Activated CD8-positive, alpha-beta memory T cell treated with anti-CD3 and anti-CD28 coated beads, Interleukin-2, amount 50 U/mL, for 1 hour (primary cell): Measurements from ENCODE around the gene TNFRSF25.
"Not testable (repeated sequence)": the region's sequence is repeated elsewhere in the genome, so short reads cannot be mapped to it uniquely, and the experiment has no call there.

Experiments used
- DNase-seq: peaks from one replicate; pipeline ENCODE4 v3.0.0-alpha.2; 2020; ENCODE audit errors: extremely low read depth

TNFRSF25 gene

DNA sequence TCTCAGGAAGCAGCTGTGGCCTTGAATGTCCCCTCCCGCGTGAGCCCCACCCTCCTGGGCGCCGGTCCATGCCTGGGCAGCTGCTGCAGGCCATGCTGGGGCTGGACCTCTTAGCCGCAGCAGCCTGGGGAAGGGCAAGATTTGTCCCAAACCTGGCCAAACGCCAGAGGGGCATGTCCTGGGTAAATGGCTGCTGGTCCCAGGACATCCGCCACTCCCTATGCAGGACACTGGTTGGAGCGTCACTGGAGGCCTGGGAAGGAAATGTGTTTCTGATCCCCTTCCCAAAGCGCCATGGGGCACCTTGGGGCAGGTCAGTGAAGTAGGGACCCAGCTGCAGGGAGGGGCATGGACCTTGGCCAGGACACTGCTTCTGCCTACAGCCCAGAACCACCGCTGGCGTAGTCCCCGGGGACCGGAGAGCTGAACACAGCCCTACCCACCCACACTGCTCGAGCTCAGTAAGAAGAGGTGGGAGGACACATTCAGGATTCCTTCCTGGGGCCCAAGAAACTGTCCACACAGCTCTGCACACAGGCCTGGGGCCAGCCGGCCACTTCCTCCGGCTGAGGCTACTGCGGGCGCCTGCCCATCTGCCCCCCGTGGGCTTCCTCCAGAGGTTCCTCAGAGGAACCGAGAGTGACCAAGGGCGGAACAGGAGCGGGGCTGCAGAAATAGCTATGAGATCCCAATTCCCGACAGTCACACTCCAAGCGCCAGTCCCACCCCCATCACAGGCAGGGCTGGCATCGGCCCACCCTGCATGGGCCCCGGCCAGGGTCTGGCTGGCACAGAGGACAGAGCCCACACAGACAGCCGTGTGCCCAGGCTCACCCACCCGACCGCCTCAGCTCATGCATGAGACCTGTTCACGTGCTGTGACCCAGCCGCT lies 36.3 kb upstream of the TNFRSF25 start:
- no peak for DNase-seq

- DNase-seq = no peak
Measured at GRCh38 chr1:6501279-6501813, 35.4 kb upstream of the TNFRSF25 start.

- DNase-seq = no peak
Measured at GRCh38 chr1:6500544-6501278, 34.7 kb upstream of the TNFRSF25 start.

DNA sequence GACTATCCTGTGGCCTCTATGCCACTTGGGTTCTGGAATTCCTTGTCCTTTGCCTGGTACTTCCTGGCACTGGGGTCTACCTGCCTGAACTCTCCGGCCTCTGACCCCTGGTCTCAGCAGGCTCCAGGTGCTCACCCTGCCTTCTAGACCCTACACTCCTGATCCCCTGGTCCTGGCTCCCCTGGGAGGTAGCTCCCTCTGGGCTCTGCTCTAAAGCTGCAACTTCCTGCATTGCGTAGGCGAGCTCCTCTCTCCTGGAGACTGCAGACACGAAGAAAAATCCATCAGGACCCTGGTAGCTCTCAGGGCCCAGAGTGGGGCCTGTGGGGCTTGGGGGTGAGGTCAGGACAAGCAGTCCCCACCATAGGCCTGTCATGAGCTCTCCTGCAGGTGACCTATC lies 33.3 kb upstream of the TNFRSF25 start:
- no peak for DNase-seq

- DNase-seq = no peak
Measured at GRCh38 chr1:6498576-6499111, 32.7 kb upstream of the TNFRSF25 start.

- no peak for DNase-seq
Measured at GRCh38 chr1:6497867-6498575, 32.0 kb upstream of the TNFRSF25 start.

- no peak for DNase-seq
Measured at GRCh38 chr1:6497215-6497866, 31.4 kb upstream of the TNFRSF25 start.

- no peak for DNase-seq
Measured at GRCh38 chr1:6496890-6497214, 30.9 kb upstream of the TNFRSF25 start.

DNA sequence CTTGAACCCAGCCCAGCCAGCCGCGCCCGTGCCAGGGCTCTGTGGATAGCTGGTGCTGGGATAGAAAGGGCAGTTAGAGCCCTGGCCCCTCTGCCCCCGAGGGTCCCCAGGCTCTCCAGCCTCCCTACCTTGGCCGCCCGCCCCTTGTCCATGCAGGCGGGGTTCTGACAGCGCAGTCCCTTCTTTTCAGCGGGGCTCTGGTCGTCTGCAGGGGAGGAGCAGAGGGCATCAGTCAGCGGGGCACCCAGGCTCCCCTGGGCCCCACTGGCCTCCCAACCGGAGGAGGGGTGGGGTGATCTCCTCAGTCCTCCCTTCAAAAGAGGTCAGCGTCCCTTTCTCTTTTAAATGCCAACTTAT lies 30.4 kb upstream of the TNFRSF25 start:
- no peak for DNase-seq

DNA sequence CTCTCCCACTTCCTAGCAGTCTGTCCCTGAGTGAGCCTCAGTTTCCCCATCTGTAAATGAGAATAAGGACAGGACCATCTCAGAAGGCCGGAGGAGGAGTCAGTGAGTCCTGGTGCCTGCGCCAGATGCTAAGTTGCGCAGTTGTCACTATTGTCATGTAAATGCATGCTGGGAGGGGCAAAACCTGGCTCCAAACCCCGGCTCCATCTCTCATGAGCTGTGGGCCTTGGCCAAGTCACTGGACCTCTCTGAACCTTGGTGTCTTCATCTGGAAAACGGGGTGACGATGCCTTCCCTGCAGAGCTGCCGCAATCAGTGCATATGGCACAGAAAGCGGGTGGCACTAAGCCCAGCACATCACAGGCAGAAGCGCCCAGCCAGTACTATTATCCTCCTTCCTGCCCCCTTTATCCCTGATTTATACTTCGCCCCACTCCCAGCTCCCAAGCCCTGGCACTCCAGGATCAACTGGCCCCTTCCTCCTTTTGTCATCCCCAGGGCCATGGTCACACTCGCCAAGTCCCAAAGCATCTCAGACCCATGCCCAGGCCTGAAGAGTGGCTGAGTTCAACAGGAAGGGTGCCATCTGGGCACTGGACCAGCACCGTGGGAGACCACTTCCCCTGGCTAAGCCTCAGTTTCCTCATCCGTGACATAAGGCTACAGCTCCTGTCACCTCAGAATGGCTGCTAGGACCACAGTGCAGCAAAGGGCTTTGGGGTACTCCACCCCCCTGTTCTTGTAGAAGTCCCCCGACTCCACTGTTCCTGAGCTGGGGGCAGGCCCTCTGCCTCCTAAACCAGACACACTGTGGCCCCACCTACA lies 29.8 kb upstream of the TNFRSF25 start:
- DNase-seq = no peak

- no peak for DNase-seq
Measured at GRCh38 chr1:6495041-6495441, 29.1 kb upstream of the TNFRSF25 start.

DNA sequence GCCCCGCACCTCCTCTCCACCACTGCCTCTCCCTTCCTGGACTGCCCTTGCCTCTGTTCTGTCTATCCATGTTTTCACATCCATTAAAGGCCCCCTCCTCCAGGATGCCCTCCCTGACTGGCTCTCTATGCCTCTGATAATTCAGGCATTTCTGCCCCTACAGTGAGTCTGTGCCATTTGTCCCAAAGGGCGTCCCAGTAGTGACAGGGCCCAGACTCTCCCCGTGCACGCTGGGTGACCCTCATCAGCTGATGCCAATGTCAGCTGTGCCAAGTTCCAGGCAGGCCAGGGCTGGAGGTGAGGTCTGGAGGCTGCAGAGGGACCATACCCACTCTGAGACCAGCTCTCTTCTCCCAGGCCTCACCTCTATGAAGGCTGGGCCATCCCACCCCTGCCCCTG lies 28.7 kb upstream of the TNFRSF25 start:
- DNase-seq = no peak

- DNase-seq = not testable (repeated sequence)
Measured at GRCh38 chr1:6493834-6494223, 27.9 kb upstream of the TNFRSF25 start.

DNA sequence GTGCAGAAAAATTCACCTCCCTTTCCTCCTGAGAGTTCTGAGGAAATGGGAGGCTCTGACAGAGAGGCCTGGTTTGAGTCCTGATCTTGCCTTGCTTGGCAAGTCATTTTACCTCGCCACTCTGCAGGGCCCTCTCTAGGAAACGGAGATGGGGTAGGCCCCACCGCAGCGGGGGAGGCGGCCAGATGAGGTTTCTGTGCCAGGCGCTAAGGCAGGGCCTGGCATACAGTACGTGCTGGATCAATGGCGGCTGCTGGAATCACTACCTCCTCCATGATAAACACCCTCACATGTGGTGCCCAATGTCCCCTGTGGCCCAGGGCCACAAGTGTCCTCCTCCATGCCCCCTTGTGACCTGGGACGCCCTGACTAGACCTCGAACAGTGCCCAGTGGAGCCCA lies 26.0 kb upstream of the TNFRSF25 start:
- DNase-seq = no peak

GRCh38 chr1:6491480-6491962 lies 25.5 kb upstream of the TNFRSF25 start, which contains the start of gene PLEKHG5:
Gene PLEKHG5, minus strand, starts transcription at chr1:6491667. Its CDS starts 14,096 bp downstream, at chr1:6477571.
- DNase-seq = no peak

DNA sequence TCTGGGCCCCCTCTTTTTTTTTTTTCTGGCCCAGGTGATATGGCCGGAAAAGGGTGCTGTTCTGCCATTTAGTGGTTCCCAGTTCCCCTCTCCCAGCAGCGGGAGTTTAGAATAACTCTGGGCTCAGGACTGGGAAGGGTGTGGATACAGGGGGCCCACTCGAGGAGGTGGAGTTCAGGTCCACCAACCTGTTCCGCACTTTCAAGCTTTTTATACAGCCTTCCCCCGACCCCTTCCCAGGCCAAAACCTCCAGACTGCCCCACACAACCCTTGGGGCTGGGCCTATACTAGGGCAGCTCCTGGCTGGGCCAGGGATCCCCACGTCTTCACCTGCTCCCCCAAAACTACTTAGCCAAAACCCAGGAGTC lies 25.1 kb upstream of the TNFRSF25 start:
- DNase-seq = no peak

- DNase-seq = no peak
Measured at GRCh38 chr1:6490181-6491080, 24.5 kb upstream of the TNFRSF25 start.

- DNase-seq = no peak
Measured at GRCh38 chr1:6489799-6490180, 23.8 kb upstream of the TNFRSF25 start.

GRCh38 chr1:6489383-6489765 lies 23.4 kb upstream of the TNFRSF25 start:
- no peak for DNase-seq
